Measurements from ENCODE around the gene ARID3A.

Gene ARID3A

DNA sequence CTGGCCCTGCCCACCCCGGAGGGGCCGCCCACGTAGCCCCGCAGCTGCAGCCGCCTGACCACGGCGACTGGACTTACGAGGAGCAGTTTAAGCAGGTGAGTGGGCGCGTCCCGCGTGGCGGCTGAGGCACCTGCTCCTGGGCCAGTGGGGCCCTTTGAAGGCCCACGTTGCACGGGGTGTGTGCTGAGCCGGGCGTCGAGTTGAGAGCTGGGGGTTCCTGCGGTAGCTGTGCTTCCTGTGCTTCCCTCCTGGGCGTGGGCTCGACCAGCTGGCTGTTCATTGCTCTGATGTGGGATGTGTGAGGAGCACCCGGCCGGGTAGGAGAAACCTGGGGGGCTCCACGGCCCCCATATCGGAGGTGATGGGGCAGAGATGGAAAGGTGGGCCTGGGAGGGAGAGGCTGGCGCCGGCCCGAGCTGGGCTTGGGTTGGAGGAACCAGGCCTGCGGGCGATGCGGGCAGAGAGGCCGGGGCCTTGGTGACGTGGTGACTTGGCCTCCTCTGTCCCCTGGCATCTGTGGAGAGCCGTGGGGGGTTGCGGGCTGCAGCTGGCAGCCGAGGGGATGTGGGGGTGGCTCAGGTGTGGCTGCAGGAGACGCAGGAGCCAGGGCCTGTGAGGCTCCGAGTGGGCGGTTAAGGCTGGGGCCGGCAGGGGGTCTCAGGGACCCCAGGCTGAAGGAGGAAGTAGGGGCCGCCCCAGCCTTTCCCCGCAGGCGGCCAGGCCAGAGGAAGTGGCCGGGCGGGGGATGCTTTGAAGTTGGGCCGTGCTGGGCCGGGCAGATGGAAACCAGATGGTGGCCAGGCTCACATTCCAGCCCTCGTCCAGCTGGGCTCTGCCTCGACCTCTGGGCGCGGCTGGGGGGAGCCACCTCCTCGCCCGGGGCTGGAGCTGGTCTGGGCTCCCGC is 7.1 kb downstream of the ARID3A start:
- no peak for FAIRE-seq

- FAIRE-seq: no peak
These were observed 7.7 kb downstream of the ARID3A start for GRCh38 chr19:933553-933882.

GRCh38 chr19:934197-934840 is 8.5 kb downstream of the ARID3A start:
- FAIRE-seq: no peak

DNA sequence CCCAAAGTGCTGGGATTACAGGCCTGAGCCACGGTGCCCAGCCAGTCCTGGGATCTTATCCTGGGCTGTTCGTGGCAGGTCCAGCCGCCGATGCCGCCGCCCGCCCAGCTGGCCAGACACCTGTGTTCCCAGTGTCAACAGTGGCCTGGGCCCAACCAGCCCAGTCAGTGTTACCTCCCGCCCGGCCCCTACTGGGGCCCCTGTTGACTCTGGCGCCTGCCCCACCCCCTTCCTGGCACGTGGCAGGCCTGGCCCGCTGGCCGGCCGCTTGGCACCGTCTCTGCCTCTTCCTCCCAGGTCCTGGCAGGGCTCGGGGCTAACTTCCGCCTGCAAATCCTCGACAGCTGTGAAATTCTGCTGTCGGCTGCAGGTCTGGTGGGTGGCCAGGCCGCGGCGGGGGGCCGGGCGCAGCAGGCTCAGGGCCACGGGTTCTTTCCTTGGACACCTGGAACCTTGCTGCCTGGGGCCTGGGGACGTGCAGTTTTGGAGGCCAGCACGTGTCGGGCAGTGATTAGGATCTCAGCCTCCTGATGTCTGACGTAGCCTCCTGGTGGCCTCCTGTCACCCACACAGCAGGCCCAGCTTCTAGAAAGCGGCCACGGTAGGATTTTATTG is 9.1 kb downstream of the ARID3A start:
- peak; percentile 58 for FAIRE-seq

DNA sequence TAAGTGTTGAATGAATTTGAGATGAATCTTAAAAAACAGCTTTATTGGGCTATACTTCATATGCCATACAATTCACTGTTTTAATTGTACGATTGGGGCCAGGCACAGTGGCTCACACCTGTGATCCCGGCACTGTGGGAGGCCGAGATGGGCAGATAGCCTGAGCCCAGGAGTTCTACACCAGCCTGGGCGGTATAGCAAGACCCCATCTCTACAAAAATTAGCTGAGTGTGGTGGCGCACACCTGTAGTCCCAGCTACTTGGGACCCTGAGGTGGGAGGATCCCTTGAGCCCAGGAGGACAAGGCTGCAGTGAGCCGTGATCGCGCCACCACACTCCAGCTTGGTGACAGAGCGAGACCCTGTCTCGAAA is 10.3 kb downstream of the ARID3A start:
- no peak for FAIRE-seq

GRCh38 chr19:937259-937694 is 11.4 kb downstream of the ARID3A start:
- no peak for FAIRE-seq

DNA sequence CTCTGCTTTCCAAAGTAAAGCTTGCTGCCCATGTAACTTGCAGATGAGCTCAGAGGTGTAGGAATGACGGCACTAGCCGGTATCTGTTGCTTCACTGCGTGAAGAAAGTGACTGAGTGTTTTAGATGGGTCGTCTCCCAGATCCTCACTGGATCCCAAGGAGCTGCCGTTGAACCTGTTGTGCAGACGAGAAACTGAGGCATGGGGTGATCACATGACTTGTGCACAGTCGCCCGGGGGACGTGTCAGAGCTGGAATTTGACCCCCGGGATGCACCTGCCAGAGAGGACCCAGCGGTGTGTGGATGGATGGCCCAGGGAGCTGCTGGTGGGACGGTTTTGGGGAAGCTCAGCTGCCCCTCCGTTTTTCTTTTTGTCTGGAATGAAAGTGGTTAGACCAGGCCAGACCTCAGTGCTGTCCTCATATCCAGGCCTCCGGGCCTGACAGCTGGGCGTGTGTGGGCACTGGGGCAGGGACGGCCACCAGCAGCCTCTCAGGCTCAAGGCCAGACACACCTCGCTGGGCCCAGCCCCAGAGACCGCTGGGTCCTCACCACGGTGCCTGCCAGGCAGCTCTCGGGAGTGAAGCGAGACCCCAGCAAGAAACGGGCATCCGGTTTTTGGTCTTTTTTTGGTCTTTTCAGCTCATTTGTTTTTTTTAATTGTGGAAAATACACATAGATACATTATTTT is 12.5 kb downstream of the ARID3A start:
- no peak for FAIRE-seq

DNA sequence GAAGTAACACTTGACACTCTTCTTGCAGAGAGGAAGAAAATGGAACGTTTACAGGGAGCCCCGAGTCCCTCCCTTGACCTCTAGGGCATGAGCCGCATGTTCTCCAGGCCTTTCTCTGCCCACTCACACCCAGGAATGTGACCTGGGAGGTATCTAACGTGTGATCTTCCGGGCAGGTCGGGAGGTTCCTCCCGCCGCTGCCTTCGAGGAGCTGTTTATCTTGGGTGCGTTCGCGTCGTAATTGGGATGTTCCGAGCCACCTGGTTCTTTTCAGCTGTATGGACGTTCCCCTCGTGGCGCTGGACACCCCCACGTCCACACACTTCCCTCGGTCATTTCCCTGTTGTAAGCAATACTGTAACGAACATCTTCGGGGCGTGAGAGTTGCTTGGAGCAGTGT is 13.6 kb downstream of the ARID3A start:
- no peak for FAIRE-seq

DNA sequence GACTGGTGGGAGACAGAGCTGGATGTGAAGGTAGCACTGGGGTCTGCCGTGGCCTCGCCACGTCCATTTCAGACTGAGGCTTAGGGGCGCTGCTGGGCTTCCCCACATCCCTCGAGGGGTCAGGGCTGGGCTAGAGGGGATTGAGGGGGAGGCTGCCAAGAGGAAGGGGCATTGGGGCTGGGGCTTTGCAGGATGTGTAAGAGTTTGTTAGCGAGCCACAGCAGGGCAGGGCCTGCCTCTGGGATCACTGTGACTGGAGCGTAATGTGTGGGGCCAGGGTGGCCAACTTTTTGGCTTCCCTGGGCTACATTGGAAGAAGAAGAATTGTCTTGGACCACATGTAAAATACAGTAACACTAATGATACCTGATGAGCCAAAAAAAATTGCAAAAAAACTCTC is 14.1 kb downstream of the ARID3A start:
- no peak for FAIRE-seq

GRCh38 chr19:940591-941291 is 14.9 kb downstream of the ARID3A start:
- no peak for FAIRE-seq

DNA sequence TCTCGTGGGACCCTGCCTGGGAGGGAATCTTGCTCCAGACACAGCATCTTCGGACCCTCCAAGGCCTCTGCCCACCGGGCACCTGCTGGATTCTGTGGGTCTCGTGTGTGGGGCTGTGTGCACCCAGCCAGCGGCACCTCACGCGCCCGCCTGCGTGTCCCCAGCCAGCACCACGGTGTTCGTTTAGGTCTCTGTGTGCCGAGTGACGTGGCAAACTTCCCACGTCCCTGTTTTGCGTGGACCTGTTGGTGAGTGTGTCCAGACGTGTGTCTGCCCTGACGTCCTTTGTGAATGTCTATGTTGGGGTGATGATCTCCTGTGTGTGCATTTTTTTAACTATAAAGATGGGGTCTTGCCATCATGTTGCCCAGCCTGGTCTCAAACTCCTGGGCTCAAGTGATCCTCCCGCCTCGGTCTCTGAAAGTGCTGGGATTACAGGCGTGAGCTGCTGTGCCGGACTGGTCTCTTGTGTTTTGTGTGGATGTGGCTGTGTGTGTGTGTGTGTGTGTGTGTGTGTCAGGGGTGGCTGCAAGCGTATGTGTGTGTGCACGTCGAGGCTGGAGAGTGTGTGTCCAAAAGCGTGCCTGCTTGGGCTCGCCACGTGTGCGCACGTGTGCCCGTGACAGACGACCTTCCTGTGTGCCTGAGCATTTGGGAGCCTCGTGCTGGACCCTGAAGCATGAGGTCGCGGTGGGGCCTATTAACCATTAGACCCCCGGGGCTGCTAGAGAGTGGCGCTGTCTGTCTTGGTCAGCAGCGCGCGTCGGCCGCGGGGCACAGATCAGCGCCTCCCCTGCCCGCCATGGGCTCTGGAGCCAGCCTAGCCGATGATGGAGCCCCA is 15.7 kb downstream of the ARID3A start:
- FAIRE-seq: no peak

DNA sequence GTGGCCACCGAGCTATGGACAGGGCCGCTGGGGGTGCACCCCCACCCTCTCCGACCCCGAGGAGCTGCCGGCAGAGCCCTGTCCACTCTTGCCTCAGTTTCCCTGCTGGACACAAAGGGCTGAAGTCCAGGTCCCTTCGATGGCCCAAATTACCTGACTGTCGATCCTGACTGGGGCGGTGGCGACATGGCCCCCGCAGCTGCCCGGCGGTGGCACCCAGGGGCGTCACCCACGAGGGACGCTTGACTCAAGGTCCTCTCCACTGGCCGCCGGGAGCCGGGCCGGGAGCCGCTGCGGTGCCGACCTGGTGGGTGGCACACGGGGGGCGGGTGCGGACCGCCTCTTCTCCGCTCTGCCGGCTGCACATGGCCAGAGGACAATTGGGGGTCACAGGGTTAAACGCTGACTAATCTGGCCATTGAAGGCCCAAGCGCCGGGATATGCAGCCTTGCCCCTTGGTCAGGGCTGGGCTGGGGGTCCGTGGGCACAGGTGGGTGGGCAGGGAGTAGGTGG is 16.4 kb downstream of the ARID3A start:
- FAIRE-seq: no peak

GRCh38 chr19:943551-944170 is 17.8 kb downstream of the ARID3A start:
- FAIRE-seq: no peak

DNA sequence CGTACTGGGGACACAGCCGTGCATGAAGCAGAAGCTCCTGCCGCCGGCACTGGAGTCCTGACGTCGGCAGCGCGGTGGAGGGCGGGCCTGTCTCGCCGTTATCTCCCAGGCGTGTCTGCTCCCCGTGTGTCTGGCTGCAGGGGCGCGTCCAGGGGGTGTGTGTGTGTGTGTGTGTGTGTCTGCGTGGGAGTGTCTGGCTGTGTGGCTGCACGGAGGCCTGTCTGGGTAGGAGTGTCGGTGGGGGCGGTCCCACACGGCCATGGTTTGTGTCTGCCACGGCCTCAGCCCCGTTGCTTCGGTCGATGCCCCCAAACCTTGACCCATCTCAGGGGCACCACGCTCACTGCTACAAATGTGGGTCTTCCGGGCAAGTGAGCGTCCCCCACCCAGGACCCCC is 18.3 kb downstream of the ARID3A start:
- FAIRE-seq: no peak

GRCh38 chr19:944663-945241 is 18.9 kb downstream of the ARID3A start:
- no peak for FAIRE-seq

DNA sequence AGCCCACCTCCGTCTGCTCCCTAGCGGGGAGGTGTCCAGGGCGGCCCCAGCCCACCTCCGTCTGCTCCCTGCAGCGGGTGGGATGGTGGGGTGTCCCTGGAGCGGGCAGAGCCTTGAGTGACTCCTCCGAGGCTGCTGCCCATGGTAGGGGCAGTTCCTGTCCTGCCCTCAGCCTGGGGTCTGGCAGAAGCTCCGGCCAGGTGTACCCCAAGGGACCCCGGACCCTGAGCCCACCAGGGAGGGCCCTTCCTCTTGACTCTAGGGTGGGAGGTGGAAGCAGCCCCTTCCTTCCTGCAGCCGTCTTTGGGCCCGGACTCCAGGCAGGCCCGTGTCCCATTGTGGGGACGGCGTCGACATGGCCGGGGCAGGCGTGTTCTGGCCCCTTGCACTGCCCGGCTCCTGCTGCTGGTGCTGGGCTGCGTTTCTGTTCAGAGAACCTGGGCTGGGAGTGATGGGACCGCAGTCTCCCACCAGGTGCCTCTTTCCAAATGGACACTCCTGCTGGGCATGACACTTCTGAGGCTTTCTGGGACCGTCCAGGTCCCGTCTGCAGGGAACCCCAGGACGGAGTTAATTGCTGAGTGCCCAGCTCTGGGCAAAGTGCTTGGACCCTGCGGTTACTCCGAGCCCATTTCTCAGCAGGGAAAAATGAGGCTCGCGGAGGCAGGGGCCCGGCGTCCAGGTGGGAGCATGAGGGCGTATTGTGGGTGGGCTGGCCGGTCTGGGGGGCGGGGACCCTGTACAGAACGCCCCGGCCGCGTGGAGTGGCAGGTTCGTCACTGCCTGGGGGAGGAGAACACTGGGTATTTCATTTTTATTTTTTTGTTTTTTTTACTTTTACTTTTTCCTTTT is 19.8 kb downstream of the ARID3A start:
- FAIRE-seq: no peak

DNA sequence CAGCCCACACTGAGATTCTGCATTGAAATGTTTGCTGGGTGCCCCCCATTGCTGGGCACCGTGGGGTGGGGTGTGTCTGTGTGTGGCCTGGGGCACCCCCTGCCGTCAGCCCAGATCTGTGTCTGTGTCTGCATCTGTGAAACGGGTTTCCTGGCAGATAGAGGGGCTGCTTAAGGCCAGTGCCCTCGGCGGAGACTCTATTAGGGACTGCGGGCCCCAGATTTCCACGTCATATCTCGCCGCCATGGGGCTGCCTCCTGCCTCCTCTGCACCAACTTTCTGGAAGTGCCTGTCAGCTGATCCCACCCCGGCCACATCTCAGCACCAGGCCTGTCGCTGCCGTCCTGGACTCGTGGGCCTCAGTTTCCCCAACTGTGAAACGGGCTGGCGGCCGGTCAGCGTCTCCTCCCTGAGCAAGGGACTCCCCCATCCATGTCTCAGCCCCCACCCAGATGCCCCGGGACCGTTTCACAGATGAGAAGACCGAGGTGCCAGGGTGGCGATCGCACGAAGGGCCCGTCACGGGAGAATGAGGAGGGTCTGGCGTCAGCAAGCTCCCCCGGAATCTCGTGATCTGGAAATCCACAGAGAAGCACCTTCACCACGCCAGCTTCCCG is 21.4 kb downstream of the ARID3A start:
- no peak for FAIRE-seq

- no peak for FAIRE-seq
These were observed 22.1 kb downstream of the ARID3A start for GRCh38 chr19:947707-948539.

All from islet of Langerhans (tissue), 1 donor.